Endothelial cell (in vitro differentiated cells): ENCODE data around the gene TELO2. TPM values are rescaled to one million over a fixed set of nuclear protein-coding genes. Genes with fewer than 3 reads are reported as not detected.
A peak's percentile ranks its signal among the peaks of the same experiment; 100 is the strongest.

Experiments
- DNase-seq: peaks from one replicate; pipeline ENCODE4 v3.0.0; 2021; ENCODE audit warnings: low spot score
- H3K27ac Mint-ChIP-seq: one replicate; pipeline ENCODE4 v1.8.0; 2021; ENCODE audit warnings: mixed read lengths, inconsistent platforms; ENCODE audit not compliant: unreplicated experiment
- H3K27me3 Mint-ChIP-seq: one replicate; pipeline ENCODE4 v1.8.0; 2021; ENCODE audit warnings: mild to moderate bottlenecking, moderate library complexity, mixed read lengths, inconsistent platforms; ENCODE audit not compliant: unreplicated experiment
- H3K36me3 Mint-ChIP-seq: one replicate; pipeline ENCODE4 v1.8.0; 2021; ENCODE audit warnings: mild to moderate bottlenecking, low read depth, mixed read lengths, inconsistent platforms; ENCODE audit not compliant: unreplicated experiment
- H3K4me1 Mint-ChIP-seq: one replicate; pipeline ENCODE4 v1.8.0; 2021; ENCODE audit warnings: mild to moderate bottlenecking, mixed read lengths, inconsistent platforms; ENCODE audit not compliant: unreplicated experiment
- H3K4me3 Mint-ChIP-seq: one replicate; pipeline ENCODE4 v1.8.0; 2021; ENCODE audit warnings: mild to moderate bottlenecking, mixed read lengths, inconsistent platforms; ENCODE audit not compliant: unreplicated experiment
- H3K9me3 Mint-ChIP-seq: one replicate; pipeline ENCODE4 v1.8.0; 2021; ENCODE audit warnings: mixed read lengths, inconsistent platforms; ENCODE audit not compliant: unreplicated experiment
- total RNA-seq: library from RNA; stranded (reverse); fragmentation: NEBNext Ultra II Directional; extraction: Animal tissue kit (Norgen Biotek cat#: 25700); gene quantifications from one replicate; pipeline ENCODE4 v1.2.1, GENCODE V29; 2021; ENCODE audit not compliant: unreplicated experiment
- TF ChIP-seq, protein P1 (sequence below): fragments of 200-600 bp; sonication (generic); IDR thresholded peaks from one replicate; pipeline ENCODE4 v1.5.0; 2021; ENCODE audit warnings: antibody characterized with exemption; ENCODE audit not compliant: unreplicated experiment

The TELO2 gene
- total RNA-seq, 1 donor from 2014 or later, result 64.5 TPM

DNA sequence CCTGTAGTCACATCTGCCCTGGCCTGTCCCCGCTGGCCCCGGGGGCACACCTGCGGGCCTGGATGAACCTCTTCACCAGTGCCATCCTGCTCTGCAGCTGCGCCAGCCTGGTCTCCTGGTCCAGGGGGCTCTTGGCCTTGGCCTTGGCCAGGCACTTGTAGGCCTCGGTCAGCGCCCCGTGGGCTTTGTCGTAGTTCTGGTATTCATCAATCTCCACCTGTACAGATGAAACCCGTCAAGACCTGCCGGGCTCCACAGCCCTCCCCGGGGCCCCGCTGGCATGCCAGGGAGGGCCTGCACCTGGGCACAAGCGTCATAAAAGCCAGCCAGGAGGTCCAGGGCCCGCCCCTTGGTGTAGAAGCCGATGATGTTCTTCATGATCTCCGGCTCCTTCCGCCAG, 26.7 kb downstream of the TELO2 start:
- H3K36me3 Mint-ChIP-seq, result peaks cover 23% of the 10 kb centered on the region
- TF ChIP-seq, protein P1, sequence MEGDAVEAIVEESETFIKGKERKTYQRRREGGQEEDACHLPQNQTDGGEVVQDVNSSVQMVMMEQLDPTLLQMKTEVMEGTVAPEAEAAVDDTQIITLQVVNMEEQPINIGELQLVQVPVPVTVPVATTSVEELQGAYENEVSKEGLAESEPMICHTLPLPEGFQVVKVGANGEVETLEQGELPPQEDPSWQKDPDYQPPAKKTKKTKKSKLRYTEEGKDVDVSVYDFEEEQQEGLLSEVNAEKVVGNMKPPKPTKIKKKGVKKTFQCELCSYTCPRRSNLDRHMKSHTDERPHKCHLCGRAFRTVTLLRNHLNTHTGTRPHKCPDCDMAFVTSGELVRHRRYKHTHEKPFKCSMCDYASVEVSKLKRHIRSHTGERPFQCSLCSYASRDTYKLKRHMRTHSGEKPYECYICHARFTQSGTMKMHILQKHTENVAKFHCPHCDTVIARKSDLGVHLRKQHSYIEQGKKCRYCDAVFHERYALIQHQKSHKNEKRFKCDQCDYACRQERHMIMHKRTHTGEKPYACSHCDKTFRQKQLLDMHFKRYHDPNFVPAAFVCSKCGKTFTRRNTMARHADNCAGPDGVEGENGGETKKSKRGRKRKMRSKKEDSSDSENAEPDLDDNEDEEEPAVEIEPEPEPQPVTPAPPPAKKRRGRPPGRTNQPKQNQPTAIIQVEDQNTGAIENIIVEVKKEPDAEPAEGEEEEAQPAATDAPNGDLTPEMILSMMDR, result no peak
- H3K27me3 Mint-ChIP-seq, result peaks cover 9% of the 10 kb centered on the region
- H3K4me3 Mint-ChIP-seq, result no peak overlapping the region
- no peak overlapping the region for H3K27ac Mint-ChIP-seq
- DNase-seq, result no peak
- no peaks in the 10 kb centered on the region for H3K4me1 Mint-ChIP-seq
- H3K9me3 Mint-ChIP-seq, result no peaks in the 10 kb centered on the region

DNA sequence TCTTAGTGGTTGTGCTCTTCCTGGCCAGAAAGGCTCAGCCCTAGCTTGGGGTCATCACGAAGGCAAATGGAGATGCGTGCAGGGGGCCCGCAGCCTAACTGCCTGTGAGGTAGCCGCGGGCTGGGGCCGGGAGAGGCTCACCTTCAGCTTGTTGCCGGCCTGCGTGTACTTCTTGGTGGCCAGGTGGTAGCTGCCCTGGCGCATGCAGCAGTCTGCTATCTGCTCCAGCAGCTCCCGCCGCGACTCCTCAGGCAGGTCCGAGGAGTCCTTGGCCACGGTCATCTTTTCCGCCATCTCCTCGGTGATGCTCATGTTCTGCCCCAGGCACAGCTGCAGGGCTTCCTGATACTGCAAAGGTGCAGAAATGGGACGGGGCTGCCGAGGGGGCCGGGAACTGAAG, 27.3 kb downstream of the TELO2 start:
- no peak for DNase-seq
- Mint-ChIP-seq H3K4me1 (no peaks in the 10 kb centered on the region), H3K36me3 (peaks cover 18% of the 10 kb centered on the region), H3K9me3 (no peaks in the 10 kb centered on the region), H3K27ac (no peak overlapping the region), H3K4me3 (no peak overlapping the region), H3K27me3 (peaks cover 9% of the 10 kb centered on the region)
- TF ChIP-seq, protein P1, result no peak

DNA sequence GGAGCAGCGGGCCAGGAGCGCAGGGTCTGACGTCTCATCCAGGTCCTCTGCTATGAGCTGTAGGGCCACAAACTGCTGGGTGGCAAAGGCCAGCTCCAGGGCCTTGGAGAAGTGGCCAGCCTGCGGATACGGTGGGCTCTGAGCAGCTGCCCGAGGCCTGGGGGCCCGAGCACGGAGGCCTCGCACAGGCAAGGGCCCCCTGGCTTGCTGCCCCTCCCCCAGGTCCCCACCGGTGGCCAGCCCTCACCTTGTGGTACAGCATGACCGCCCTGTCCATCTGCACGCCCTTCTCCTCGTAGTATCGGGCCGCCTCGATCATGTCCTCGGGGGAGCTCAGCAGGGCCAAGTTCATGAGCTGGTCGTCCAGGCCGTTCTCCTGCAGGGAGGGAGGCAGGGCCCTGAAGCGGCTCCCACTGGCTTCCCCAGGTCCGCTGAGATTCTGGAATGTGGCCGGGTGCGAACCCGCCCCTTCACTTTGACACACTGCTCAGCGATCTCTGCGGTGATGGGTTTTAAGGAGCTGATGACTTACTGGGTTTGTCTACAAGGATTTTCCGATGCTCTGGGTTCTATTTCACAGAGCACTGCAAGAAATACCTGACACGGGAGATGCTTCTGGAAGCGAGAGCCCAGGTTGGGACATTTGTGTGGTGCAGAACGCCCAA, 30.6 kb downstream of the TELO2 start:
- H3K9me3 Mint-ChIP-seq, result no peaks in the 10 kb centered on the region
- H3K27ac Mint-ChIP-seq, result no peak overlapping the region
- H3K27me3 Mint-ChIP-seq, result peaks cover 7% of the 10 kb centered on the region
- H3K36me3 Mint-ChIP-seq, result peaks cover 8% of the 10 kb centered on the region
- TF ChIP-seq, protein P1, result no peak
- no peak for DNase-seq
- peaks cover 10% of the 10 kb centered on the region for H3K4me1 Mint-ChIP-seq
- peak overlapping the region; percentile 56 for H3K4me3 Mint-ChIP-seq

DNA sequence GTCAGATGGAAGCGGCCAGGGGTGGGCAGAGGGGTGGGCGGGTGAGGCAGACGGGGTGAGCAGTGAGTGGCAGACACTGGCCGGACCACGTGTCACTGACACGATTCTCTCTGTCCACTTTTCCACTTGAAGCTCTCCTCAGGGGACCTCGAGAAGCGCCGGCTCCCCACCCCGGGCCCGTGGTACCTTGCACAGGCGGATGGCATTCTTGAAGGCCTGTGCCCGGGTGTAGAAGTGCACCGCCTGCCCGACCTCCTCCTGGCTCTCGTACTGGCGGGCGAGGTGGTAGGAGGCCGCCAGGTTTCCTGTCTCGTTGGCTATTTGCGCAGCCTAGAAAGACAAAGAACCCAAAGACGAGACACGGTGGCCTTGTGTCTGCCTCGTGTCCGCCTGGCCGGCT, 31.2 kb downstream of the TELO2 start:
- TF ChIP-seq, protein P1, result no peak
- no peak overlapping the region for H3K27ac Mint-ChIP-seq

DNA sequence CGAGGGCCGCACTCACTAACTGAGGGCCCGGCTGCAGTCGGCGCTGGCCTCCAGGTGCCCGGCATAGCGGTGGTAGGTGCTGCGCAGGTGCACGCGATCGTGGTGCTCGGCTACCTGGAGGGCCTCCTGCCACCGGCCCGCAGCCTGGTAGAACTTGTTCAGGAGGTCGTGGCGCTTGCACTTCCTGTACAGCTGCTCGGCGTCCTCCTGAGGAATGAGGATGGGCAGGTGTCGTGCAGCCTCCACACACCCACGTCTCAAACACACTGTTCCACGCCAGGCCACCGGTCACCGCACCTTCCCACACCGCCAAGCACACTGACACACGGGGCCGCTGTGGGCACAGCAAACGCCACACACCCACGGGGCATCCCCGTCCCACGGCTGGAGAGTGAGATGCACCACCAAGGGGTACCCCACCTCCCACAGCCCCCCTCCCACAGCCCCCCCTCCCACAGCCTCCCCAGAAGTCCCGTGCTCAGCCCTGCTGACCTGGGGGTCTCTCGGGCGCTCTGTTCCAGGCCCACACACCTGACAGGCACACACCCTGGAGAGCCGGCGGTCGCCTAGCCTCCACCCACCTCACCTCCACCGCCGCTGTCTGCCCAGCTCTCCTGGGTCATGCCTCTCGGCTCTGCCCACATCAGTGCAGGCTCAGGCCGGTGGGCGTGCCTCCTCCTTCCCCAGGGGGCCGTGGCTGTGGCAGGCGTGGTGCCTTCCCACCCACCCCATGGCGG, 32.9 kb downstream of the TELO2 start:
- DNase-seq, result no peak
- H3K27ac Mint-ChIP-seq, result no peak overlapping the region
- TF ChIP-seq, protein P1, result no peak
- no peak overlapping the region for H3K4me3 Mint-ChIP-seq
- H3K36me3 Mint-ChIP-seq, result peaks cover 4% of the 10 kb centered on the region
- no peaks in the 10 kb centered on the region for H3K9me3 Mint-ChIP-seq
- H3K27me3 Mint-ChIP-seq, result peaks cover 6% of the 10 kb centered on the region
- peaks cover 18% of the 10 kb centered on the region for H3K4me1 Mint-ChIP-seq

More for the DNA sequence above, 31.2 kb downstream of the TELO2 start:
- no peaks in the 10 kb centered on the region for H3K9me3 Mint-ChIP-seq
- H3K36me3 Mint-ChIP-seq, result peaks cover 8% of the 10 kb centered on the region
- no peak for DNase-seq
- no peak overlapping the region for H3K4me3 Mint-ChIP-seq
- peaks cover 4% of the 10 kb centered on the region for H3K27me3 Mint-ChIP-seq
- H3K4me1 Mint-ChIP-seq, result peaks cover 11% of the 10 kb centered on the region
